Adipose tissue (tissue), 3 donors: Measurements from ENCODE around the gene SLCO2A1. TPM values are rescaled to one million over a fixed set of nuclear protein-coding genes. Genes with fewer than 3 reads are reported as not detected.

Source experiments
- H3K27ac ChIP-seq: one replicate; pipeline ENCODE4 v1.5.1; 2013; ENCODE audit warnings: low read depth, low read length
- WGBS, 3 donors: extraction: QIAGEN DNeasy Blood & Tissue Kit; methylation state at CpG; one replicate each; pipeline ENCODE4 v1.1.7; 2013; 5-methylcytosine and 5-hydroxymethylcytosine counted together
- polyA plus RNA-seq, 3 donors: library from polyadenylated mRNA; stranded (reverse); fragments of 200-250 nt; gene quantifications; one replicate each; pipeline ENCODE4 v1.2.3, GENCODE V29; 2013
- donor health status: healthy with polysubstance abuse.
- donor health status: Bipolar disorder and iron deficiency.
- donor health status: healthy.

Gene SLCO2A1
- polyA plus RNA-seq, 3 donors: 5.2 to 33.5 (median 6.3) TPM

- WGBS, 3 donors: 77 to 89% (median 79%) methylated on average over 9 of the region's 9 CpGs
- H3K27ac ChIP-seq: no peak overlapping the region
These were observed 35.8 kb upstream of the SLCO2A1 start for GRCh38 chr3:134065252-134066157.

DNA sequence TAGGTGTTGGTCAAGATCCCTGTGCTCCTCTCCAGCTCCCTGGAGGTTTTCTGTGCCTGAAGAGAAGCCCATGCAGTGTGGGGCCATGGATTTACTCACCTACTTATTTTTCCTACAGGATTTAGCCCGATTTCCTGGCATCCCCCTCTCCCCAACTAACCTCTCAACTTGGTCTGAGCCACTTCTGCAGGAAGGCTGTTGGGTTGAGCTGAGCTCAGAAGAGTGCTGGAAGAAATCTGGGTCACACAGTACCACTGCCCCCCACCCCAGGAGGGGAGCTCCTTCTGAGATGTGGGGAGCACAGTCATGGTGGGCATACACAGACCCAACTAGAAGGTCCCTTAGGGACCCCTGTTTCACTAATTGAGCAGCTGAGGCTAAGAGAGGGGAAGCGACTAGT lies 34.4 kb upstream of the SLCO2A1 start:
- H3K27ac ChIP-seq: no peak overlapping the region
- 86 to 100% (median 93%) methylated on average over 2 of the region's 2 CpGs for WGBS, 3 donors

DNA sequence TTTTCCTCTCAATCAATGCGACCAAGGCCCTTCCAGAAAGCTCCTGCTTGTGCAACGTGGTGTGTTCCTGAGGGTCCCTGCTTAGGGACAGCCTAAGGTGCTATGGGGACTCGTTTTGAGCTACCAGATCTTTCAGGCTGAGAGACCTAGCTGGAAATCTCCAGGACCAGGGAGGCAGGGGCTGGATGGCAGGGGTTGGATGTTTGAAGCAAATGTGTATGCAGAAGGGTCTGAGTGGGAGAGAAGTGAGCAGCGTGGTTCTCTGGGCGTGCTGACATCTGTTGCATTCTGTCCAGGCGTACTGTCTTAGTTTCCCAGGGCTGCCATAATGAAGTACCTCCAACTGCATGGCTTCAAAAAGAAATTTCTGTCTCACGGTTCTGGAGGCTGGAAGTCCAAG lies 31.7 kb upstream of the SLCO2A1 start:
- no peak overlapping the region for H3K27ac ChIP-seq
- WGBS, 3 donors: 79 to 99% (median 83%) methylated on average over 7 of the region's 7 CpGs

- no peak overlapping the region for H3K27ac ChIP-seq
- 54 to 74% (median 66%) methylated on average over 10 of the region's 10 CpGs for WGBS, 3 donors
These were observed 31.0 kb upstream of the SLCO2A1 start for GRCh38 chr3:134060561-134061385.

DNA sequence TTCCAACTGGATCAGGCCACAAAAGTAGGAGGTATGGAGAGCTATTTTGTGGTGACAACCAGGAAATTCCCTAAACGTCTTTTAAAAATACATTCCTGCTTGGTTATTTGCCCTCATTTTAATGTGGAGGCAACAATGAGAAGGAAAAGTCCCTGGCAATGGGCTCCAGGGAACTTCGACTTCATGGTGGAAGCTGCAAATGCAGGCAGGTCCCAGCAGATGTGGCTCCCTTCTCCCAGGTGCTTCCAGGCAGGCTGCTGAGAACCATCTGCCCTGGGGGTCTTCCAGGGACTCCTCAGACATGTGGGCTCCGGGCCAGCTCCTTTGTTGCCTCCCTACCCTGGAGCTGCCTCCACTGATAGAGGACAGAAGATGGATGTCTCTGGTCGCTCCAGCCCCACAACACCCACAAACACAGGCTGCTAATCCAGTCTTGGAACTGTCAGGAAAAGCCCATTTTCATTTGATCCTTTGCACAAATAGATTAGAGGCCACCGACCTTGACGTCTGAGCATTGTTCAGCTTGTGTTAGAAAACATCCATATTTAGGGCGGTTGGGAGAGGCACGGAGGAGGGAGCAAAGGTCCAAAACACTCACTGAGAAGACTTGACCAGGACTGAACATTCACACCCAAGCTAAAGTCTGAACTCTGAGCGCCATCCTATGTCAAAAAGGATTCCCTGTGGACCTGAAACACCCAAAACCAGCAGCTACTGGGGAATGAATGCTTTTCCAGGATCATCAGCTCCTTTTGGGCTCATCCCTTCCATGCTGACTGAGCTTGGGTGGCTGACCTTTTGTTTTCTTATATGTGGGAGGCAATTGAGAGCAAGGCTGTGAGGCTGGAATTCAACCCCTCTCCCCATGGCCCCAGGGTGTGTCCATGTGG lies 30.2 kb upstream of the SLCO2A1 start:
- H3K27ac ChIP-seq: no peak overlapping the region
- WGBS, 3 donors: 49 to 62% (median 55%) methylated on average over 9 of the region's 9 CpGs

GRCh38 chr3:134059035-134059601 lies 29.4 kb upstream of the SLCO2A1 start:
- WGBS, 3 donors: 54 to 90% (median 79%) methylated on average over 3 of the region's 3 CpGs
- no peak overlapping the region for H3K27ac ChIP-seq

GRCh38 chr3:134057654-134058110 lies 28.0 kb upstream of the SLCO2A1 start:
- H3K27ac ChIP-seq: no peak overlapping the region
- WGBS, 3 donors: 39 to 83% (median 81%) methylated on average over 7 of the region's 7 CpGs

DNA sequence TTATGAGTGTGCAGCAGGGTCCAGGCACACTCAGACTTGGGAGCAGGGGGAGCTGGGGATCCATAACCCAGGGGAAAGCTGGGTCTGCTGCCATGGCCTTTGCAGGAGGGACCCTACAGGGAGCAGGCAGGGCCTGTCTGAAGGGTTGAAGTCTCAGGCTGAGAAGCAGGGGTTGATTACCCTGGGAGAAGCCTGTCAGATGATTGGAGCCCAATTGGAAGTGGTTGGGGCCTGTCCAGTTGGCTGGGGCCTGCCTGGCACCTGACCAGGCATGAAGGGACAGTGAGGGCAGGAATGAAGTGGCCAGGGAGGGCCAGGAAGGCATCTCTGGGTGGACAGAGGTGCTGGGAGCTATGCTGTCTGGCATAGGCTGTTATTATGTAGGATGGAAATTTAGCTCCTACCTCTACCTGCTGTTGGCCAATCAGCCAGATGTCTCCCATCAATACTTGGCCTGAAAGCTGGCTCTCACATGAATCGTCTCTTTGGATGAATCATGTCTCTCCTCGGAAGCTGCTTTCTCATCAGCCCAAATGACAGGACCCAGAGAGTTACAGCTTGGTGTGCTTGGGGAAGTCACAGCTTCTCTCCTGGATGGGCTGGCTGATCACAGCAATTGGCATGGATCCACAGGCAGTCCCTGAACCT lies 27.4 kb upstream of the SLCO2A1 start:
- WGBS, 3 donors: 54 to 66% (median 62%) methylated on average over 2 of the region's 2 CpGs

GRCh38 chr3:134056464-134056891 lies 26.8 kb upstream of the SLCO2A1 start:
- 89 to 95% (median 92%) methylated on average over 7 of the region's 7 CpGs for WGBS, 3 donors
- no peak overlapping the region for H3K27ac ChIP-seq

More for the DNA sequence above, 27.4 kb upstream of the SLCO2A1 start:
- H3K27ac ChIP-seq: no peak overlapping the region

GRCh38 chr3:134055661-134056060 lies 25.9 kb upstream of the SLCO2A1 start:
- WGBS, 3 donors: 80 to 92% (median 89%) methylated on average over 7 of the region's 7 CpGs
- H3K27ac ChIP-seq: no peak overlapping the region

- 78 to 90% (median 83%) methylated on average over 3 of the region's 3 CpGs for WGBS, 3 donors
These were observed 25.2 kb upstream of the SLCO2A1 start for GRCh38 chr3:134054881-134055280.

DNA sequence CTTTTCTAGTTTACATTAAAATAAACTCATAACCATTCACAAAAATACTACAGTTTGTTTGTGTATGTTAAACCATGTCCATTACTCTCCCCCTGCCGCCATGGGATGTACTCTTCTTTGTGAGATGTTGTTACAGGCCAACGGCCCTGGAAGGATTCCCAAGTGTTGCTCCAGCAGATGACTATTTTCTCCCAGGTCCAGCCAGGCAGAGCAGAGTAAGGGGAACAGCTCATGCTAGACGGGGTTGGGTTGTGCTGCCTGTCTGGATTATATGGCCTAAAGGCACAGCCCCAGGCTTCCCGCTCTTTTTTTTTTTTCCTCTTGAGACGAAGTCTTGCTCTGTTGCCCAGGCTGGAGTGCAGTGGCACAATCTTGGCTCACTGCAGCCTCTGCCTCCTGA lies 24.5 kb upstream of the SLCO2A1 start:
- 83 to 87% (median 87%) methylated on average over 5 of the region's 5 CpGs for WGBS, 3 donors
- no peak overlapping the region for H3K27ac ChIP-seq

More at GRCh38 chr3:134054881-134055280, 25.2 kb upstream of the SLCO2A1 start:
- H3K27ac ChIP-seq: no peak overlapping the region

GRCh38 chr3:134052370-134052769 lies 22.6 kb upstream of the SLCO2A1 start:
- WGBS, 3 donors: 60 to 79% (median 64%) methylated on average over 4 of the region's 4 CpGs
- H3K27ac ChIP-seq: no peak overlapping the region

GRCh38 chr3:134049676-134050075 lies 20.0 kb upstream of the SLCO2A1 start:
- H3K27ac ChIP-seq: no peak overlapping the region
- WGBS, 3 donors: 82 to 97% (median 88%) methylated on average over 1 of the region's 1 CpG

GRCh38 chr3:134048278-134048996 lies 18.7 kb upstream of the SLCO2A1 start:
- no peak overlapping the region for H3K27ac ChIP-seq
- 91 to 96% (median 92%) methylated on average over 9 of the region's 9 CpGs for WGBS, 3 donors

GRCh38 chr3:134044459-134044858 lies 14.7 kb upstream of the SLCO2A1 start:
- no peak overlapping the region for H3K27ac ChIP-seq

- H3K27ac ChIP-seq: no peak overlapping the region
- WGBS, 3 donors: 89 to 92% (median 91%) methylated on average over 4 of the region's 4 CpGs
These were observed 10.3 kb upstream of the SLCO2A1 start for GRCh38 chr3:134040066-134040465.
